ENCODE data around the gene NKAIN1. TPM values are rescaled to one million over a fixed set of nuclear protein-coding genes. Genes with fewer than 3 reads are reported as not detected.

Gene NKAIN1
- total RNA-seq, 4 donors from 2014 or later = 0.09 to 0.30 (median 0.12) TPM; not detected in 1

DNA sequence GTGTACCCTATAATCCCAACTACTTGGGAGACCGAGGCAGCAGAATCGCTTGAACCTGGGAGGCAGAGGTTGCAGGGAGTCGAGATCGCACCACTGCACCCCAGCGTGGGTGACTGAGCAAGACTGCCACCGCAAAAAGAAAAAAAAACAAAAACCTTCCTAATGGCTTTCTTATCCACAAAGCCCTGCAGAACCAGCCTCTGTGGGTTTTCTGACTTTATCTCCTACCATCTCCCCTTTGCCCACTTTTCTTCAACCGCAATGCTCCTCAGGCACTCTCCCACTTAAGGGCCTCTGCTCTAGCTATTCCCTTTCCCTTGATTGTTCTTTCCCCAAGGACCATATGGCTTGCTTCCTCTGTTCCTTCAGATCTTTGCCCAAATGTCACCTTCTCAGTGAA is 106.3 kb downstream of the NKAIN1 start:
- H3K27me3 ChIP-seq = no peaks in the 10 kb centered on the region
- no peaks in the 10 kb centered on the region for H3K9me3 ChIP-seq
- DNase-seq = no peak
- WGBS, 2 donors = 82 to 91% methylated on average over 7 of the region's 7 CpGs
- TF ChIP-seq POLR2A (IDR thresholded peaks at IDR 0.05) = no peak
- TF ChIP-seq, protein P1, sequence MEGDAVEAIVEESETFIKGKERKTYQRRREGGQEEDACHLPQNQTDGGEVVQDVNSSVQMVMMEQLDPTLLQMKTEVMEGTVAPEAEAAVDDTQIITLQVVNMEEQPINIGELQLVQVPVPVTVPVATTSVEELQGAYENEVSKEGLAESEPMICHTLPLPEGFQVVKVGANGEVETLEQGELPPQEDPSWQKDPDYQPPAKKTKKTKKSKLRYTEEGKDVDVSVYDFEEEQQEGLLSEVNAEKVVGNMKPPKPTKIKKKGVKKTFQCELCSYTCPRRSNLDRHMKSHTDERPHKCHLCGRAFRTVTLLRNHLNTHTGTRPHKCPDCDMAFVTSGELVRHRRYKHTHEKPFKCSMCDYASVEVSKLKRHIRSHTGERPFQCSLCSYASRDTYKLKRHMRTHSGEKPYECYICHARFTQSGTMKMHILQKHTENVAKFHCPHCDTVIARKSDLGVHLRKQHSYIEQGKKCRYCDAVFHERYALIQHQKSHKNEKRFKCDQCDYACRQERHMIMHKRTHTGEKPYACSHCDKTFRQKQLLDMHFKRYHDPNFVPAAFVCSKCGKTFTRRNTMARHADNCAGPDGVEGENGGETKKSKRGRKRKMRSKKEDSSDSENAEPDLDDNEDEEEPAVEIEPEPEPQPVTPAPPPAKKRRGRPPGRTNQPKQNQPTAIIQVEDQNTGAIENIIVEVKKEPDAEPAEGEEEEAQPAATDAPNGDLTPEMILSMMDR (IDR thresholded peaks at IDR 0.05) = no peak
- no peak overlapping the region for H3K4me3 ChIP-seq
- H3K4me1 ChIP-seq = no peaks in the 10 kb centered on the region
- no peaks in the 10 kb centered on the region for H3K36me3 ChIP-seq
- intact Hi-C loops (cut with DNase I) = no loop called here
- H3K27ac ChIP-seq = no peak overlapping the region

Other genes starting within 250 kb of the NKAIN1 start
- 10 to 100 TPM; 41.6 to 88.1 (median 53.9) TPM for gene PUM1, start 174.2 kb downstream of the NKAIN1 start, total RNA-seq
- gene SNRNP40, start 56.9 kb upstream of the NKAIN1 start, total RNA-seq = 10 to 100 TPM; 24.3 to 54.7 (median 51.3) TPM
- gene ZCCHC17, start 57.1 kb upstream of the NKAIN1 start, total RNA-seq = 10 to 100 TPM; 11.5 to 22.5 (median 18.6) TPM
- gene FABP3, start 133.2 kb upstream of the NKAIN1 start, total RNA-seq = 1 to 10 TPM in 1 of 4 donors, under 1 TPM in 1, not detected in 2; 0.57 to 7.6 TPM
- 100 to 1,000 TPM in 1 of 4 donors, 10 to 100 TPM in 3; 29.6 to 108 (median 79.2) TPM for gene SERINC2, start 173.3 kb upstream of the NKAIN1 start, total RNA-seq

Measured in esophagus squamous epithelium (tissue), 5 donors.